ENCODE data around the gene C2CD3. TPM values are rescaled to one million over a fixed set of nuclear protein-coding genes. Genes with fewer than 3 reads are reported as not detected.

The C2CD3 gene
- polyA plus RNA-seq, 3 donors = 0.87 to 12.1 (median 2.9) TPM

GRCh38 chr11:73982595-73982989 lies 188.2 kb downstream of the C2CD3 start, which contains the start of gene UCP2:
Gene UCP2 (minus strand): TSS chr11:73982843. CDS start chr11:73978378, 4,465 bp downstream.
- no peak for TF ChIP-seq CTCF (IDR thresholded peaks at IDR 0.05)
- H3K79me2 ChIP-seq (ENCODE audit: insufficient read depth, low read length) = peaks cover 50% of the 10 kb centered on the region
- peak within 1 kb of the TSS; percentile 99 for H3K4me2 ChIP-seq (replicated peaks; ENCODE audit: extremely low read depth, low read length, poor library complexity, severe bottlenecking)
- peaks cover 48% of the 10 kb centered on the region for H4K20me1 ChIP-seq (ENCODE audit: insufficient read depth, low read length)
- H3K9me3 ChIP-seq (replicated peaks in 1 of 2; ENCODE audit: control insufficient read depth in 1 of 2, insufficient read depth in 1 of 2, low read length in 2 of 2) = no peaks in the 10 kb centered on the region
- peak; percentile 70 to 80 (median 75) for DNase-seq
- Mint-ChIP-seq H3K4me3 (peak within 1 kb of the TSS; percentile 99 to 100), H3K27me3 (ENCODE audit: low read depth in 3 of 3) (no peaks in the 10 kb centered on the region), H3K9me3 (peaks cover 0 to 3% (median 0%) of the 10 kb centered on the region in 7 donors), H3K4me1 (peaks cover 55% of the 10 kb centered on the region), H3K27ac (peak within 1 kb of the TSS; percentile 99 to 100 (median 100)), H3K36me3 (peaks cover 35 to 48% of the 10 kb centered on the region in 2 donors)
- H3K4me1 ChIP-seq (ENCODE audit: control insufficient read depth in 1 of 2, insufficient read depth in 2 of 2, low read length in 2 of 2) = peaks cover 56 to 68% of the 10 kb centered on the region in 2 donors
- intact Hi-C loops (cut with micrococcal nuclease) = loop anchor here (2.0 to 5.0 kb wide), 3 partner anchors 40 to 190 kb away; partner anchors contain the start of genes C2CD3 (in 1 of the 2) and PPME1 (in 1 of the 2)
- peak within 1 kb of the TSS; percentile 78 for H2AFZ ChIP-seq (ENCODE audit: insufficient read depth, low read depth, low read length, poor library complexity, severe bottlenecking)
- H3K4me3 ChIP-seq (replicated peaks in 1 of 3; ENCODE audit: low read depth in 2 of 3, low read length in 3 of 3) = peak within 1 kb of the TSS; percentile 71 to 97 (median 96)
- peak within 1 kb of the TSS; percentile 96 to 98 for H3K27ac ChIP-seq (ENCODE audit: low read depth in 1 of 2, low read length in 2 of 2)
- H3K36me3 ChIP-seq (replicated peaks in 1 of 2; ENCODE audit: control insufficient read depth in 1 of 2, insufficient read depth in 2 of 2, low read length in 2 of 2) = peaks cover 26 to 40% of the 10 kb centered on the region in 2 donors
- peak within 1 kb of the TSS; percentile 89 for H3K9ac ChIP-seq (ENCODE audit: insufficient read depth, low read length, poor library complexity, severe bottlenecking)
- H3K27me3 ChIP-seq (ENCODE audit: control insufficient read depth in 2 of 2, insufficient read depth in 2 of 2, low read length in 2 of 2) = no peaks in the 10 kb centered on the region
- under 1% methylated on average over 42 of the region's 43 CpGs for whole genome bisulfite sequencing (ENCODE audit: insufficient coverage)

- TF ChIP-seq CTCF (IDR thresholded peaks at IDR 0.05) = no peak
- DNase-seq = no peak
- peaks cover 48 to 62% of the 10 kb centered on the region in 2 donors for H3K36me3 Mint-ChIP-seq
- peak overlapping the region; percentile 97 to 100 (median 99) for H3K27ac Mint-ChIP-seq
- WGBS (ENCODE audit: insufficient coverage) = 93% methylated on average over 5 of the region's 13 CpGs
- Histone ChIP-seq H3K9me3 (replicated peaks in 1 of 2; ENCODE audit: control insufficient read depth in 1 of 2, insufficient read depth in 1 of 2, low read length in 2 of 2) (no peaks in the 10 kb centered on the region), H3K79me2 (ENCODE audit: insufficient read depth, low read length) (peaks cover 62% of the 10 kb centered on the region), H3K4me3 (replicated peaks in 1 of 3; ENCODE audit: low read depth in 2 of 3, low read length in 3 of 3) (peak overlapping the region; percentile 71 to 97 (median 96)), H3K4me1 (ENCODE audit: control insufficient read depth in 1 of 2, insufficient read depth in 2 of 2, low read length in 2 of 2) (peaks cover 63 to 82% of the 10 kb centered on the region in 2 donors), H4K20me1 (ENCODE audit: insufficient read depth, low read length) (peaks cover 61% of the 10 kb centered on the region), H3K36me3 (replicated peaks in 1 of 2; ENCODE audit: control insufficient read depth in 1 of 2, insufficient read depth in 2 of 2, low read length in 2 of 2) (peaks cover 39 to 53% of the 10 kb centered on the region in 2 donors), H3K4me2 (replicated peaks; ENCODE audit: extremely low read depth, low read length, poor library complexity, severe bottlenecking) (peak overlapping the region; percentile 99), H3K27ac (ENCODE audit: low read depth in 1 of 2, low read length in 2 of 2) (peak overlapping the region; percentile 96 to 98), H3K27me3 (ENCODE audit: control insufficient read depth in 2 of 2, insufficient read depth in 2 of 2, low read length in 2 of 2) (no peaks in the 10 kb centered on the region), H2AFZ (ENCODE audit: insufficient read depth, low read depth, low read length, poor library complexity, severe bottlenecking) (no peak overlapping the region), H3K9ac (ENCODE audit: insufficient read depth, low read length, poor library complexity, severe bottlenecking) (peak overlapping the region; percentile 89)
- peaks cover 64% of the 10 kb centered on the region for H3K4me1 Mint-ChIP-seq
- peak overlapping the region; percentile 99 to 100 for H3K4me3 Mint-ChIP-seq
- peaks cover 0 to 3% (median 0%) of the 10 kb centered on the region in 7 donors for H3K9me3 Mint-ChIP-seq
- peaks cover 0 to 2% (median 0%) of the 10 kb centered on the region in 3 donors for H3K27me3 Mint-ChIP-seq (ENCODE audit: low read depth in 3 of 3)
- intact Hi-C loops (cut with micrococcal nuclease) = loop anchor here in 1 of 2 donors (5.0 kb wide), 2 partner anchors 41 to 191 kb away; partner anchors contain the start of genes C2CD3 and PPME1
Measured at GRCh38 chr11:73981051-73981805, 189.6 kb downstream of the C2CD3 start.

Data from CD14-positive monocyte (primary cell).